Breast epithelium (tissue), 3 donors: ENCODE data around the gene STX18.

Experiments used
- CTCF ChIP-seq, 3 donors: fragments of 450-650 bp; IDR thresholded peaks; one replicate each; pipeline ENCODE4 v1.5.1; 2016 to 2017; ENCODE audit warnings: antibody characterized with exemption in 3 of 3, mild to moderate bottlenecking in 3 of 3, moderate library complexity in 3 of 3
- POLR2A ChIP-seq: fragments of 450-650 bp; IDR thresholded peaks from one replicate; pipeline ENCODE4 v1.6.1; 2016; ENCODE audit warnings: antibody characterized with exemption, mild to moderate bottlenecking, moderate library complexity
- POLR2AphosphoS5 ChIP-seq, 3 donors: sonication (generic); formaldehyde crosslinking; IDR thresholded peaks; one replicate each; pipeline ENCODE4 v1.6.1; 2017; ENCODE audit warnings: antibody characterized with exemption in 3 of 3

DNA sequence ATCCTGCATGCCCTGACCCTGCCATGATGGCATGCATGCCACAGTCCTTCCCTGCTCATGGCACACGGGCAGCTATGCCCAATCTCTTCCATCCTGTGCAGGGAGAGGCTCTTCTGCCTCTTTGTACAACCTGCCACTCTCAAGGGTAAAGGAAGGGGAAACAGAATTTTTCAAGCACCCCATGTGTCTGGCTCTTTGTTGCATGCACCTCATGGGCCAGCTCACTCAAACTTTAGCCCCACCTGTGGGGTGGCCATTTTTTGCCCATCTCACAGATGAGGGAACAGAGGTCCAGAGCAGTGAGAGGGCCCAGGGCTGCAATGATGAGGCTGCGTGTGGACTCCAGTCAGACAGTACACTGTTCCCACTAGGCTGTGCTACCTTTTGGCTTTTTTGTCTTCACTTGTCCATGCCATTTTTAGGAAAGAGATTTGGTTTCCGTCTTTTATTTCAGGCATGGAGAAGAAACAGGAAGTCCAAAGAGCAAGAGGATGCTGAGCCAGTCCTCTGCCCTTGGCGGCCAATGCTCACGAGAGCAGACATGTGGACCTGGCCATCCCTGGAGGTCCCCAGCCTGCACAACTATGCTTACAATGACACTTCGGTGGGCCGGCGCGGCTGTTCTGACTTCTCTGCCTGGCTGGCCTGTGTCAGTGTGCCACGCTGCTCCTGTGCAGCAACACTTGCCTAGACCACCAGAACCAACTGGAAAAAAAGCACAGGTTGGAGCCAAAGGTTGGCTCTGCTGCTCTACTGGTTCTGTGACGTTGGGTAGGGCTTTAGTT is 109.3 kb downstream of the STX18 start:
- no peak for TF ChIP-seq POLR2A
- TF ChIP-seq CTCF (IDR thresholded peaks at IDR 0.05): no peak
- TF ChIP-seq POLR2AphosphoS5 (IDR thresholded peaks at IDR 0.05): no peak
